ENCODE data around the gene DEPP1. TPM values are rescaled to one million over a fixed set of nuclear protein-coding genes. Genes with fewer than 3 reads are reported as not detected.

Gene DEPP1
- total and polyA plus RNA-seq, 2 donors (not counting 3 experiments of a cell fraction or from before 2014, with no cell fraction given): 364 to 951 TPM

DNA sequence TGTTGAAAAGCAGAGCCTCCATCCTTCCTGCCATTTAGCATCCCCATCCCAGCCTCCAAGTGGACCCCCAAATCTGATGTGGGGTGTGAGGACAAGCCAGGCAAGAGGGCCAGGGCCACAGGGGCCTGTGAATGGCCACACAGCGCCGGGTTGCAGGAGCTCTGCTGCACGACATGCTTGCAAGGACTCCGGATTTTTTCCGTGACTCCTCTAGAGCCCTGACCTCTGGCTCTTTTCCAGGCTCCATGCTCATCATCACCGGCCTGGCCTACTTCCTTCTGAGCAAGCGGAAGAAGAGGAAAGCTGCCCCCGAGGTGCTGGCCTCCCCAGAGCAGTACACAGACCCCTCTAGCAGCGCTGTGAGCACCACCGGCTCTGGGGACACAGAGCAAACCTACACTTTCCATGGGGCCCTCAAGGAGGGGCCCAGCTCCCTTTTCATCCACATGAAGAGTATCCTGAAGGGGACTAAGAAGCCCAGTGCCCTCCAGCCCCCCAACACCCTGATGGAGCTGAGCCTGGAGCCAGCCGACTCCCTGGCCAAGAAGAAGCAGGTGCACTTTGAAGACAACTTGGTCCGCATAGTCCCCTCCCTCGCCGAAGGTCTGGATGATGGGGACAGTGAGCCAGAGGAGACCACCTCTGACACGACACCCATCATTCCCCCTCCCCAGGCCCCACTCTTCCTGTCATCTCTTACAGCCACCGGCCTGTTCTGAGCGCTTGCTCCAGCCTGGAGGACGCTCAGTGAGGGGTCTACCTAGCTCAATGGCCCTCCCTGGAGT lies 44.0 kb downstream of the DEPP1 start:
- Histone ChIP-seq H3K9me1 (replicated peaks; ENCODE audit: control insufficient read depth, extremely low read depth, insufficient read depth, low read length) (no peaks in the 10 kb centered on the region), H3K4me1 (ENCODE audit: control insufficient read depth, extremely low read depth, insufficient read depth, low read length) (no peaks in the 10 kb centered on the region), H3K4me2 (ENCODE audit: insufficient read depth, low read length) (no peak overlapping the region), H3K9ac (replicated peaks; ENCODE audit: extremely low read depth, insufficient read depth, low read length) (no peak overlapping the region), H3K27me3 (ENCODE audit: control insufficient read depth in 2 of 2, insufficient read depth in 2 of 2, low read length in 2 of 2) (no peaks in the 10 kb centered on the region), H2AFZ (ENCODE audit: low read depth, low read length) (no peak overlapping the region), H3K79me2 (ENCODE audit: control insufficient read depth, insufficient read depth, low read length) (no peaks in the 10 kb centered on the region), H3K27ac (ENCODE audit: insufficient read depth, low read depth, low read length) (no peak overlapping the region), H4K20me1 (replicated peaks; ENCODE audit: control insufficient read depth, extremely low read depth, insufficient read depth, low read length) (no peaks in the 10 kb centered on the region), H3K36me3 (ENCODE audit: control insufficient read depth in 2 of 2, extremely low read depth in 1 of 2, insufficient read depth in 2 of 2, low read length in 2 of 2) (no peaks in the 10 kb centered on the region), H3K4me3 (replicated peaks in 1 of 3; ENCODE audit: insufficient read depth in 1 of 3, low read depth in 1 of 3, low read length in 3 of 3) (no peak overlapping the region), H3K9me3 (replicated peaks; ENCODE audit: control insufficient read depth, insufficient read depth, low read length) (no peaks in the 10 kb centered on the region)
- ChIA-PET POLR2A (no interaction called here), CTCF (interaction anchor here (1.1 to 4.8 kb wide), 6 partner anchors 10 to 301 kb away, joined by 3 to 62 read pairs (median 10); partner anchors contain the start of gene ZNF22)
- no TSS peak for BruUV-seq (replicated peaks)
- dilution Hi-C loops (cut with MboI; ENCODE audit: extremely low pct_ligation_motif_present, low sequenced_read_pairs) (no loop called here), intact Hi-C loops (cut with micrococcal nuclease) (no loop called here)
- DNase-seq (ENCODE audit: low read depth, low spot score) (no peak), FAIRE-seq (no peak)
- TF ChIP-seq POLR2AphosphoS5 (IDR thresholded peaks at IDR 0.05; ENCODE audit: insufficient read depth, low read depth, low read length) (no peak), MYC (IDR thresholded peaks at IDR 0.05; ENCODE audit: low read depth, low read length) (no peak), JUN (IDR thresholded peaks at IDR 0.05; ENCODE audit: borderline replicate concordance, insufficient read depth, insufficient read length, low read depth) (no peak), FOS (IDR thresholded peaks at IDR 0.05; ENCODE audit: borderline replicate concordance, insufficient read depth, low read length) (no peak), MAX (IDR thresholded peaks at IDR 0.05; ENCODE audit: insufficient read depth, insufficient read length) (no peak), CTCF (IDR thresholded peaks at IDR 0.05; ENCODE audit: extremely low read depth in 1 of 2, insufficient read depth in 1 of 2, low read depth in 1 of 2, low read length in 2 of 2) (no peak), EZH2 (IDR thresholded peaks at IDR 0.05; ENCODE audit: borderline replicate concordance, low read depth, low read length, severe bottlenecking) (no peak), GATA2 (IDR thresholded peaks at IDR 0.05; ENCODE audit: insufficient read depth, insufficient read length, low read depth, low read length) (no peak), POLR2A (IDR thresholded peaks at IDR 0.05; ENCODE audit: low read depth, low read length) (no peak)
